ENCODE data around the gene MAP1LC3B2.

DNA sequence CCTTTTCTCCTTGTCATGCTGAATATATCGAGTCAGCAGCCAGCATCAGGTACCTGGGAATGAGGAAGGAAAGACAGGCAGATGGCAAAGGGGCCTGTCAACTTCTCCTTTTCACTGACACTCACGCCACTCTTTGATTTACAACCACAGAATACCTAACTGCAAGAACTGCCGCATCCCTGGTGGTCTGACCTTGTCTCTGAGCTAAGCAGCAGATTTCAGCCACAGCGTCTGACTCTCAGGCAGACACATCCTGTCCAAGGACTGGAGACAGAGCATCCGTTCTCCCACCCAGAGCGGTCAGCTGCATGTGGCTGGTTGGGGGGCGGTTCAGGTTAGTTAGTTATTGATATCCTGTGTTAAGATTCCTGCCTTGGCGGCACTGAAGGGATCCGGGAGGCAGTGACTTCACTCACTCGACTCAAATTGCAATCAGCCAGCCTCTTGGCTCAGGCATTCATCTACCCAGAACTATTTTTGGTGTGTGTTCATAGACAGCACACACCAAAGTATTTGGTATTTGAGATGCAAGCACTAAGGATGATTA is 11.2 kb upstream of the MAP1LC3B2 start:
- TF ChIP-seq POLR2AphosphoS5 (IDR thresholded peaks at IDR 0.05; ENCODE audit: low read depth) (peak; percentile 92), GABPA (IDR thresholded peaks at IDR 0.05; ENCODE audit: low read depth) (peak; percentile 30; the same call in 1 of the 2 replicates), SPI1 (IDR thresholded peaks at IDR 0.05; ENCODE audit: borderline replicate concordance, low read depth) (peak; percentile 69; the same call in 1 of the 2 replicates)
- TF ChIP-seq, protein P1, sequence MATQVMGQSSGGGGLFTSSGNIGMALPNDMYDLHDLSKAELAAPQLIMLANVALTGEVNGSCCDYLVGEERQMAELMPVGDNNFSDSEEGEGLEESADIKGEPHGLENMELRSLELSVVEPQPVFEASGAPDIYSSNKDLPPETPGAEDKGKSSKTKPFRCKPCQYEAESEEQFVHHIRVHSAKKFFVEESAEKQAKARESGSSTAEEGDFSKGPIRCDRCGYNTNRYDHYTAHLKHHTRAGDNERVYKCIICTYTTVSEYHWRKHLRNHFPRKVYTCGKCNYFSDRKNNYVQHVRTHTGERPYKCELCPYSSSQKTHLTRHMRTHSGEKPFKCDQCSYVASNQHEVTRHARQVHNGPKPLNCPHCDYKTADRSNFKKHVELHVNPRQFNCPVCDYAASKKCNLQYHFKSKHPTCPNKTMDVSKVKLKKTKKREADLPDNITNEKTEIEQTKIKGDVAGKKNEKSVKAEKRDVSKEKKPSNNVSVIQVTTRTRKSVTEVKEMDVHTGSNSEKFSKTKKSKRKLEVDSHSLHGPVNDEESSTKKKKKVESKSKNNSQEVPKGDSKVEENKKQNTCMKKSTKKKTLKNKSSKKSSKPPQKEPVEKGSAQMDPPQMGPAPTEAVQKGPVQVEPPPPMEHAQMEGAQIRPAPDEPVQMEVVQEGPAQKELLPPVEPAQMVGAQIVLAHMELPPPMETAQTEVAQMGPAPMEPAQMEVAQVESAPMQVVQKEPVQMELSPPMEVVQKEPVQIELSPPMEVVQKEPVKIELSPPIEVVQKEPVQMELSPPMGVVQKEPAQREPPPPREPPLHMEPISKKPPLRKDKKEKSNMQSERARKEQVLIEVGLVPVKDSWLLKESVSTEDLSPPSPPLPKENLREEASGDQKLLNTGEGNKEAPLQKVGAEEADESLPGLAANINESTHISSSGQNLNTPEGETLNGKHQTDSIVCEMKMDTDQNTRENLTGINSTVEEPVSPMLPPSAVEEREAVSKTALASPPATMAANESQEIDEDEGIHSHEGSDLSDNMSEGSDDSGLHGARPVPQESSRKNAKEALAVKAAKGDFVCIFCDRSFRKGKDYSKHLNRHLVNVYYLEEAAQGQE (IDR thresholded peaks at IDR 0.05; ENCODE audit: insufficient replicate concordance, low read depth): no peak
- TF ChIP-seq, protein P2, sequence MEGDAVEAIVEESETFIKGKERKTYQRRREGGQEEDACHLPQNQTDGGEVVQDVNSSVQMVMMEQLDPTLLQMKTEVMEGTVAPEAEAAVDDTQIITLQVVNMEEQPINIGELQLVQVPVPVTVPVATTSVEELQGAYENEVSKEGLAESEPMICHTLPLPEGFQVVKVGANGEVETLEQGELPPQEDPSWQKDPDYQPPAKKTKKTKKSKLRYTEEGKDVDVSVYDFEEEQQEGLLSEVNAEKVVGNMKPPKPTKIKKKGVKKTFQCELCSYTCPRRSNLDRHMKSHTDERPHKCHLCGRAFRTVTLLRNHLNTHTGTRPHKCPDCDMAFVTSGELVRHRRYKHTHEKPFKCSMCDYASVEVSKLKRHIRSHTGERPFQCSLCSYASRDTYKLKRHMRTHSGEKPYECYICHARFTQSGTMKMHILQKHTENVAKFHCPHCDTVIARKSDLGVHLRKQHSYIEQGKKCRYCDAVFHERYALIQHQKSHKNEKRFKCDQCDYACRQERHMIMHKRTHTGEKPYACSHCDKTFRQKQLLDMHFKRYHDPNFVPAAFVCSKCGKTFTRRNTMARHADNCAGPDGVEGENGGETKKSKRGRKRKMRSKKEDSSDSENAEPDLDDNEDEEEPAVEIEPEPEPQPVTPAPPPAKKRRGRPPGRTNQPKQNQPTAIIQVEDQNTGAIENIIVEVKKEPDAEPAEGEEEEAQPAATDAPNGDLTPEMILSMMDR (IDR thresholded peaks at IDR 0.05; ENCODE audit: insufficient read depth, low read length): no peak
